NCI-H510A treated with DMSO at 0.1 percent for 48 hours (cell line): ENCODE measurements around the gene ECI2.

ENCODE experiments used
- DNase-seq: peaks from one replicate; lab custom pipeline; 2025; lab: John Stamatoyannopoulos, UW

The ECI2 gene

GRCh38 chr6:4134841-4135664 lies at the start of gene ECI2:
TSS of gene ECI2 (minus strand) at chr6:4135575. CDS start at chr6:4135560, 15 bp downstream.
- DNase-seq = peak; percentile 51

GRCh38 chr6:4180652-4181255 lies 45.4 kb upstream of the ECI2 start:
- DNase-seq = no peak

GRCh38 chr6:4179960-4180651 lies 44.7 kb upstream of the ECI2 start:
- no peak for DNase-seq

GRCh38 chr6:4178737-4179333 lies 43.5 kb upstream of the ECI2 start:
- DNase-seq = no peak

- DNase-seq = no peak
Observed at GRCh38 chr6:4176907-4177306, 41.5 kb upstream of the ECI2 start.

- DNase-seq = no peak
Observed at GRCh38 chr6:4174042-4174441, 38.7 kb upstream of the ECI2 start.

- no peak for DNase-seq
Observed at GRCh38 chr6:4172368-4172767, 37.0 kb upstream of the ECI2 start.

- no peak for DNase-seq
Observed at GRCh38 chr6:4170297-4170696, 34.9 kb upstream of the ECI2 start.

GRCh38 chr6:4169028-4169789 lies 33.8 kb upstream of the ECI2 start:
- no peak for DNase-seq

GRCh38 chr6:4167833-4168232 lies 32.5 kb upstream of the ECI2 start:
- no peak for DNase-seq

GRCh38 chr6:4167123-4167522 lies 31.7 kb upstream of the ECI2 start:
- DNase-seq = no peak

GRCh38 chr6:4164456-4164855 lies 29.1 kb upstream of the ECI2 start:
- no peak for DNase-seq

- DNase-seq = no peak
Observed at GRCh38 chr6:4164117-4164442, 28.7 kb upstream of the ECI2 start.

GRCh38 chr6:4163408-4164116 lies 28.2 kb upstream of the ECI2 start:
- DNase-seq = no peak

- DNase-seq = no peak
Observed at GRCh38 chr6:4162370-4162769, 27.0 kb upstream of the ECI2 start.

- DNase-seq = no peak
Observed at GRCh38 chr6:4159491-4159890, 24.1 kb upstream of the ECI2 start.

GRCh38 chr6:4157506-4157905 lies 22.1 kb upstream of the ECI2 start:
- no peak for DNase-seq

GRCh38 chr6:4155848-4156466 lies 20.6 kb upstream of the ECI2 start:
- DNase-seq = peak; percentile 72

GRCh38 chr6:4153514-4153985 lies 18.2 kb upstream of the ECI2 start:
- DNase-seq = no peak

- DNase-seq = no peak
Observed at GRCh38 chr6:4145083-4145482, 9.7 kb upstream of the ECI2 start.

GRCh38 chr6:4139272-4139671 lies 3.9 kb upstream of the ECI2 start:
- DNase-seq = no peak
